GM12878 (cell line): ENCODE data around the gene GRIN2D. TPM values are rescaled to one million over a fixed set of nuclear protein-coding genes. Genes with fewer than 3 reads are reported as not detected.
A peak's percentile ranks its signal among the peaks of the same experiment; 100 is the strongest.

ENCODE experiments used
- ATAC-seq: fragments of 200-7000 bp; cut with Tn5 transposase; 3 replicates; pipeline ENCODE4 v1.9.1; 2020; ENCODE audit warnings: mild to moderate bottlenecking, moderate library complexity
- BruUV-seq: library from RNA; stranded (reverse); fragments of 400-500 nt; replicated peaks from 2 replicates; lab custom pipeline; 2021; lab: Mats Ljungman, UMichigan
- CTCF ChIA-PET: fragments of 300-600 bp; sonication (Branson Sonifier 250); formaldehyde crosslinking; extraction: SDS; loops from one replicate; lab custom pipeline; 2021; ENCODE audit warnings: inconsistent platforms; lab: Yijun Ruan, JAX
- POLR2A ChIA-PET: fragments of 350-600 bp; formaldehyde crosslinking; extraction: SDS; loops from one replicate; lab custom pipeline; 2021; ENCODE audit warnings: inconsistent platforms; lab: Charles Lee
- RAD21 ChIA-PET: fragments of 300-600 bp; sonication (Branson Sonifier 250); formaldehyde crosslinking; loops from one replicate; lab custom pipeline; 2023; ENCODE audit warnings: antibody characterized with exemption; ENCODE audit not compliant: unreplicated experiment; lab: Charles Lee
- SMC1A ChIA-PET: fragments of 300-600 bp; sonication (Branson Sonifier 250); formaldehyde crosslinking; loops from one replicate; lab custom pipeline; 2023; ENCODE audit not compliant: unreplicated experiment, uncharacterized antibody; lab: Charles Lee
- DNase-seq: peaks from one replicate; pipeline ENCODE4 v3.0.0-alpha.2; 2011; ENCODE audit warnings: low read depth, low spot score
- FAIRE-seq: peaks from 3 replicates; lab custom pipeline; 2011; peaks lifted over from hg19 to GRCh38; lab: Jason Lieb, UNC
- H2AFZ ChIP-seq: 2 replicates; pipeline ENCODE4 v1.6.0; 2011; ENCODE audit warnings: low read depth, low read length, control low read depth; ENCODE audit not compliant: control insufficient read depth
- H3K27ac ChIP-seq: 2 replicates; pipeline ENCODE4 v1.5.1; 2011; ENCODE audit warnings: control low read depth; ENCODE audit not compliant: control insufficient read depth, insufficient read depth
- H3K27me3 ChIP-seq, 2 experiments: replicated peaks in 1 of 2; 2 replicates each; pipeline versions ENCODE4 v1.6.0 to v1.6.1; 2011; ENCODE audit warnings: low read length in 1 of 2; ENCODE audit not compliant: control insufficient read depth in 2 of 2, insufficient read depth in 2 of 2
- H3K36me3 ChIP-seq, 2 experiments: 2 replicates each; pipeline ENCODE4 v1.5.1; 2011; ENCODE audit warnings: low read length in 1 of 2; ENCODE audit not compliant: control insufficient read depth in 2 of 2, insufficient read depth in 2 of 2
- H3K4me1 ChIP-seq: 2 replicates; pipeline ENCODE4 v1.6.1; 2011; ENCODE audit warnings: mild to moderate bottlenecking, low read length, moderate library complexity, mixed read lengths; ENCODE audit not compliant: control insufficient read depth, insufficient read depth
- H3K4me2 ChIP-seq: 2 replicates; pipeline ENCODE4 v1.6.0; 2011; ENCODE audit warnings: control low read depth; ENCODE audit not compliant: control insufficient read depth, insufficient read depth
- H3K4me3 ChIP-seq: fragments of 200-600 bp; sonication (generic); 2 replicates; pipeline ENCODE4 v1.5.1; 2016
- H3K79me2 ChIP-seq: 2 replicates; pipeline ENCODE4 v1.6.0; 2011; ENCODE audit warnings: low read length; ENCODE audit not compliant: control insufficient read depth, insufficient read depth
- H3K9ac ChIP-seq: 2 replicates; pipeline ENCODE4 v1.8.0; 2011; ENCODE audit warnings: low read length, control low read depth, mixed read lengths; ENCODE audit not compliant: control insufficient read depth, insufficient read depth
- H3K9me3 ChIP-seq: replicated peaks from 3 replicates; pipeline ENCODE4 v1.5.1; 2011; ENCODE audit warnings: mild to moderate bottlenecking, low read length; ENCODE audit not compliant: control insufficient read depth, insufficient read depth
- H4K20me1 ChIP-seq: 2 replicates; pipeline ENCODE4 v1.6.0; 2011; ENCODE audit not compliant: control insufficient read depth, insufficient read depth
- BHLHE40 ChIP-seq, 2 experiments: fragments of 450-650 bp in 1 of 2; IDR thresholded peaks; 2 replicates each; pipeline ENCODE4 v1.6.1; 2011 to 2017; ENCODE audit warnings: low read depth in 2 of 2, borderline replicate concordance in 1 of 2, improper control_type of control experiment in 1 of 2, low read length in 1 of 2, mild to moderate bottlenecking in 1 of 2
- BRCA1 ChIP-seq: IDR thresholded peaks from 2 replicates; pipeline ENCODE4 v1.6.1; 2011; ENCODE audit warnings: low read depth, low read length, improper control_type of control experiment
- CHD2 ChIP-seq: IDR thresholded peaks from 2 replicates; pipeline ENCODE4 v1.6.1; 2011; ENCODE audit warnings: low read depth, low read length, improper control_type of control experiment, borderline replicate concordance
- CTCF ChIP-seq, 3 experiments: IDR thresholded peaks in 2 of 3; conservative IDR thresholded peaks in 1 of 3; 2 replicates each; pipeline ENCODE4 v1.5.1; 2011; ENCODE audit warnings: low read depth in 3 of 3, low read length in 3 of 3, mild to moderate bottlenecking in 3 of 3, control low read depth in 2 of 3, moderate library complexity in 2 of 3, inconsistent platforms in 1 of 3, mixed read lengths in 1 of 3; ENCODE audit not compliant: control insufficient read depth in 2 of 3, insufficient read depth in 1 of 3; ENCODE audit errors: extremely low read depth in 1 of 3
- DPF2 ChIP-seq: fragments of 450-650 bp; IDR thresholded peaks from 2 replicates; pipeline ENCODE4 v1.6.1; 2017; ENCODE audit warnings: mild to moderate bottlenecking
- ESRRA ChIP-seq: IDR thresholded peaks from 2 replicates; pipeline ENCODE4 v1.6.1; 2012; ENCODE audit warnings: mild to moderate bottlenecking, low read length, improper control_type of control experiment
- HCFC1 ChIP-seq: fragments of 150-350 bp; IDR thresholded peaks from 2 replicates; pipeline ENCODE4 v1.6.1; 2014; ENCODE audit warnings: low read length
- HDAC6 ChIP-seq: fragments of 200-600 bp; sonication (generic); IDR thresholded peaks from one replicate; pipeline ENCODE4 v1.8.0; 2017; ENCODE audit warnings: antibody characterized with exemption; ENCODE audit not compliant: unreplicated experiment
- IKZF2 ChIP-seq, 2 experiments: fragments of 450-650 bp; IDR thresholded peaks; 2 replicates each; pipeline ENCODE4 v1.6.1; 2017; ENCODE audit warnings: mild to moderate bottlenecking in 2 of 2, moderate library complexity in 2 of 2
- KLF5 ChIP-seq: fragments of 450-650 bp; IDR thresholded peaks from 2 replicates; pipeline ENCODE4 v1.6.1; 2014; ENCODE audit warnings: mild to moderate bottlenecking; ENCODE audit not compliant: partially characterized antibody
- MXI1 ChIP-seq: fragments of 150-350 bp; IDR thresholded peaks from 2 replicates; pipeline ENCODE4 v1.6.1; 2011; ENCODE audit warnings: low read depth, mild to moderate bottlenecking, inconsistent platforms, low read length, improper control_type of control experiment
- NFYB ChIP-seq: IDR thresholded peaks from 2 replicates; pipeline ENCODE4 v1.6.1; 2011; ENCODE audit warnings: low read depth, mild to moderate bottlenecking, low read length, improper control_type of control experiment, moderate library complexity; ENCODE audit not compliant: insufficient read depth
- NR2C1 ChIP-seq: fragments of 450-650 bp; IDR thresholded peaks from 2 replicates; pipeline ENCODE4 v1.6.1; 2017; ENCODE audit warnings: antibody characterized with exemption, mild to moderate bottlenecking, moderate library complexity
- POLR2AphosphoS5 ChIP-seq: IDR thresholded peaks from 2 replicates; pipeline ENCODE4 v1.6.1; 2011; ENCODE audit warnings: mild to moderate bottlenecking, low read length, inconsistent platforms
- SUZ12 ChIP-seq: fragments of 200-600 bp; sonication (generic); IDR thresholded peaks from one replicate; pipeline ENCODE4 v1.6.1; 2018; ENCODE audit warnings: antibody characterized with exemption, mild to moderate bottlenecking; ENCODE audit not compliant: unreplicated experiment
- TAF1 ChIP-seq: IDR thresholded peaks from 2 replicates; pipeline ENCODE4 v1.6.1; 2011; ENCODE audit warnings: mild to moderate bottlenecking, low read depth, low read length, borderline replicate concordance
- ZBTB40 ChIP-seq: fragments of 450-650 bp; IDR thresholded peaks from 2 replicates; pipeline ENCODE4 v1.6.1; 2016; ENCODE audit warnings: mild to moderate bottlenecking, moderate library complexity, borderline replicate concordance
- WGBS: methylation state at CpG from one replicate; pipeline ENCODE4 v1.1.6; 2016; ENCODE audit warnings: low lambda C conversion rate; ENCODE audit not compliant: insufficient replicate concordance, insufficient coverage; ENCODE audit errors: missing lambda C conversion rate; 5-methylcytosine and 5-hydroxymethylcytosine counted together
- in situ Hi-C: fragments of 300-500 bp; cut with MboI; formaldehyde crosslinking; loops from 9 replicates; pipeline ENCODE4 v1.14.3; 2018; ENCODE audit warnings: mixed read lengths
- intact Hi-C: fragments of 100-400 bp; cut with micrococcal nuclease; formaldehyde crosslinking; loops from one replicate; pipeline ENCODE4 v1.14.2; 2022; ENCODE audit not compliant: unreplicated experiment
- polyA plus RNA-seq, 11 experiments: library from polyadenylated mRNA; depleted of rRNA in 4 of 11; unstranded in 6 of 11; stranded (reverse) in 5 of 11; fragments of >200 nt; fragmentation: Nextera tagmentation in 4 of 11; fragmentation: Illumina TruSeq in 1 of 11; extraction: Ambion mirVana in 4 of 11; extraction: Trizol in 1 of 11; gene quantifications; 1 replicate in 1 of 11; 2 replicates in 10 of 11; pipeline versions ENCODE4 v1.2.1 to v1.2.3, GENCODE V29; 2011 to 2016; ENCODE audit warnings: inconsistent platforms in 2 of 11, missing spikeins in 2 of 11, low read depth in 1 of 11
- total RNA-seq, 4 experiments: library from RNA; depleted of rRNA in 3 of 4; stranded (reverse); fragments of >200 nt in 3 of 4; fragmentation: Illumina TruSeq in 1 of 4; extraction: Trizol in 1 of 4; gene quantifications; 2 replicates each; pipeline versions ENCODE4 v1.2.1 to v1.2.3, GENCODE V29; 2013 to 2021

GRIN2D gene
- total and polyA plus RNA-seq, 10 of the 15 experiments (the other 5 are each of a cell fraction or from before 2014, with no cell fraction given) = 0.03 to 0.38 (median 0.04) TPM; not detected in 3

- no peak for TF ChIP-seq CTCF (IDR thresholded peaks at IDR 0.05 in 2 of 3, conservative IDR thresholded peaks at IDR 0.05 in 1 of 3; ENCODE audit: control insufficient read depth in 2 of 3, extremely low read depth in 1 of 3, insufficient read depth in 1 of 3, low read depth in 3 of 3, low read length in 3 of 3)
- TF ChIP-seq ESRRA = no peak
- TF ChIP-seq KLF5 = no peak
- TF ChIP-seq BHLHE40 (IDR thresholded peaks at IDR 0.05; ENCODE audit: borderline replicate concordance in 1 of 2, low read depth in 2 of 2, low read length in 1 of 2) = no peak
- TF ChIP-seq, all 136 proteins: peak for 0
Observed at GRCh38 chr19:48401287-48401686, 7.8 kb downstream of the GRIN2D start (continued).

GRCh38 chr19:48403606-48404005 is 10.1 kb downstream of the GRIN2D start:
- RAD21 ChIA-PET = interaction anchor here (0.6 to 1.5 kb wide), 4 partner anchors 12 to 242 kb away, joined by 3 to 5 read pairs (median 4); partner anchors contain the start of genes CA11, KDELR1, SYNGR4 and TMEM143
- no peak overlapping the region for H3K9ac ChIP-seq
- BruUV-seq = no TSS peak
- H3K4me1 ChIP-seq = peaks cover 6% of the 10 kb centered on the region
- FAIRE-seq = peak; percentile 99
- SMC1A ChIA-PET = interaction anchor here (1.1 to 1.3 kb wide), 2 partner anchors 12 to 71 kb away, joined by 3 to 4 read pairs; partner anchors contain the start of gene KDELR1
- POLR2A ChIA-PET = interaction anchor here (0.5 to 1.3 kb wide), 3 partner anchors 16 to 295 kb away, joined by 3 to 11 read pairs (median 6); partner anchors contain the start of genes RPL18 and SPHK2
- no peak overlapping the region for H3K27ac ChIP-seq
- H3K36me3 ChIP-seq = no peaks in the 10 kb centered on the region
- in situ Hi-C loops = no loop called here
- peak; percentile 93 for ATAC-seq
- no peaks in the 10 kb centered on the region for H3K79me2 ChIP-seq
- DNase-seq = no peak
- peak overlapping the region; percentile 93 for H2AFZ ChIP-seq
- CTCF ChIA-PET = interaction anchor here (1.3 to 2.1 kb wide), 2 partner anchors 13 to 86 kb away, joined by 3 to 24 read pairs; partner anchors contain the start of gene KDELR1
- no peaks in the 10 kb centered on the region for H4K20me1 ChIP-seq
- no peaks in the 10 kb centered on the region for H3K9me3 ChIP-seq
- WGBS = 36% methylated on average over 3 of the region's 3 CpGs
- H3K4me3 ChIP-seq = no peak overlapping the region
- no peaks in the 10 kb centered on the region for H3K27me3 ChIP-seq
- 0 out of 2 replicates have a peak overlapping the region, but pooled peaks have one; percentile 12 for H3K4me2 ChIP-seq
- intact Hi-C loops = no loop called here
- peak; percentile 42; the same call in 1 of the 2 replicates for TF ChIP-seq ZBTB40
- peak; percentile 72; the same call in 1 of the 2 replicates for TF ChIP-seq CHD2
- no peak for TF ChIP-seq TAF1
- peak; percentile 29; the same call in 1 of the 2 replicates for TF ChIP-seq NR2C1
- TF ChIP-seq DPF2 = no peak
- 0 out of 4 replicates have a peak, but pooled peaks of 1 of the 2 experiments have one; percentile 15 for TF ChIP-seq IKZF2 (IDR thresholded peaks at IDR 0.05)
- TF ChIP-seq NFYB = peak; percentile 34; the same call in 1 of the 2 replicates
- no peak for TF ChIP-seq SUZ12
- TF ChIP-seq POLR2AphosphoS5 = no peak
- TF ChIP-seq BRCA1 = no peak
- TF ChIP-seq MXI1 = no peak
- peak; percentile 98 for TF ChIP-seq HCFC1
- TF ChIP-seq HDAC6 = no peak
